ENCODE results near the gene TMTC1.

DNA sequence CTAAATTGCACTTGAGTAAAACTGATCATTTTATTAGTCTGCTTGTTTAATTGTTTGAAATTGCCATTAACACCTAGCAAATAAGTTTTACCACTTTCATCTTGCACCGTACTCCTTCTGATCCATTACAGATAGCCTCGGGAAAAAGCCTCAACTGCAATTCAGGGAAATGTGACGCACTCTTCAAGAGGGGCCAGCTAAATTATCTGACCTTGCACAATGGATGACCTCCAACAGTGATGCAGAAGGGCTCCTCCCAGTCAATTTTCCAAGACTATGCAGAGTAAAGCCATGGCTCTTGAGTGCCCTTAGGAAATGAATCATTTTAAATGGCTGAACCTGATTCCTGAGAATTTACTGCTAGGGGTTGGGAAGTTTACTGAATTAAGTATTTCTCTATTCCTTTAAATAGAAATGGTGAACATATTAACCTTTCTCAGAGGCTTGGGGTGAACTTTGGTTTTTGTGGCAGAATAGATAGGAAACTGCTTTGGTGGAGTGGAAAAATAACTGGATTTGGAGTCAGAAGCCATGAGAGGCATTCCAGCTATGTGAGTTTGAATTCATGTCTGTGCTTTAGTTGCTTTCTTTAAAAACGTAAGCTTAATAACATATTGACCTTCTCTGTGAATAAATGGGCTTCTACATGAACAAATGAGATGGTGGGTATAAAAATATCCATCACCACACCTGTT lies 221.5 kb downstream of the TMTC1 start:
- TF ChIP-seq, protein P1, sequence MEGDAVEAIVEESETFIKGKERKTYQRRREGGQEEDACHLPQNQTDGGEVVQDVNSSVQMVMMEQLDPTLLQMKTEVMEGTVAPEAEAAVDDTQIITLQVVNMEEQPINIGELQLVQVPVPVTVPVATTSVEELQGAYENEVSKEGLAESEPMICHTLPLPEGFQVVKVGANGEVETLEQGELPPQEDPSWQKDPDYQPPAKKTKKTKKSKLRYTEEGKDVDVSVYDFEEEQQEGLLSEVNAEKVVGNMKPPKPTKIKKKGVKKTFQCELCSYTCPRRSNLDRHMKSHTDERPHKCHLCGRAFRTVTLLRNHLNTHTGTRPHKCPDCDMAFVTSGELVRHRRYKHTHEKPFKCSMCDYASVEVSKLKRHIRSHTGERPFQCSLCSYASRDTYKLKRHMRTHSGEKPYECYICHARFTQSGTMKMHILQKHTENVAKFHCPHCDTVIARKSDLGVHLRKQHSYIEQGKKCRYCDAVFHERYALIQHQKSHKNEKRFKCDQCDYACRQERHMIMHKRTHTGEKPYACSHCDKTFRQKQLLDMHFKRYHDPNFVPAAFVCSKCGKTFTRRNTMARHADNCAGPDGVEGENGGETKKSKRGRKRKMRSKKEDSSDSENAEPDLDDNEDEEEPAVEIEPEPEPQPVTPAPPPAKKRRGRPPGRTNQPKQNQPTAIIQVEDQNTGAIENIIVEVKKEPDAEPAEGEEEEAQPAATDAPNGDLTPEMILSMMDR (conservative IDR thresholded peaks at IDR 0.05) = no peak
- TF ChIP-seq EZH2 (IDR thresholded peaks at IDR 0.05; ENCODE audit: low read depth) = no peak
